HL-60 (cell line): ENCODE measurements around the gene CNTNAP2.

Source experiments
- DNase-seq, 2 experiments: peaks; one replicate each; pipeline ENCODE4 v3.0.0-alpha.2; 2010 to 2020; ENCODE audit warnings: low read depth in 1 of 2, low spot score in 1 of 2
- H3K27ac ChIP-seq: fragments of 250-450 bp; sonication (Bioruptor Pico); replicated peaks from 2 replicates; pipeline ENCODE4 v1.5.1; 2020; ENCODE audit warnings: mild to moderate bottlenecking, moderate library complexity
- H3K27me3 ChIP-seq: fragments of 250-450 bp; sonication (Bioruptor Pico); 2 replicates; pipeline ENCODE4 v1.5.1; 2021; ENCODE audit warnings: mild to moderate bottlenecking, moderate library complexity; ENCODE audit not compliant: insufficient read depth, poor library complexity, severe bottlenecking
- H3K4me3 ChIP-seq: replicated peaks from 2 replicates; pipeline ENCODE4 v1.5.1; 2011; ENCODE audit warnings: mild to moderate bottlenecking, control low read depth, low read length; ENCODE audit not compliant: insufficient read depth
- CTCF ChIP-seq: IDR thresholded peaks from one replicate; pipeline ENCODE4 v1.5.1; 2011; ENCODE audit warnings: low read length, control low read depth, inconsistent platforms; ENCODE audit not compliant: insufficient read depth
- GABPA ChIP-seq: IDR thresholded peaks from 2 replicates; pipeline ENCODE4 v1.6.1; 2012; ENCODE audit warnings: low read depth
- POLR2AphosphoS5 ChIP-seq: IDR thresholded peaks from 2 replicates; pipeline ENCODE4 v1.6.1; 2012; ENCODE audit warnings: low read depth
- REST ChIP-seq: IDR thresholded peaks from 2 replicates; pipeline ENCODE4 v1.6.1; 2012; ENCODE audit warnings: low read depth; ENCODE audit not compliant: insufficient replicate concordance
- SPI1 ChIP-seq: IDR thresholded peaks from 2 replicates; pipeline ENCODE4 v1.6.1; 2012; ENCODE audit warnings: low read depth, mild to moderate bottlenecking, borderline replicate concordance

Gene CNTNAP2

GRCh38 chr7:147432079-147432478 is 1315.5 kb downstream of the CNTNAP2 start:
- no peaks in the 10 kb centered on the region for H3K27me3 ChIP-seq
- no peak overlapping the region for H3K4me3 ChIP-seq
- no peak for DNase-seq
- TF ChIP-seq REST: no peak
- no peak for TF ChIP-seq SPI1
- no peak for TF ChIP-seq CTCF
- H3K27ac ChIP-seq: no peak overlapping the region

GRCh38 chr7:147432576-147432975 is 1316.0 kb downstream of the CNTNAP2 start:
- H3K27me3 ChIP-seq: no peaks in the 10 kb centered on the region
- no peak overlapping the region for H3K4me3 ChIP-seq
- TF ChIP-seq CTCF (no peak), POLR2AphosphoS5 (no peak), GABPA (no peak), SPI1 (no peak), REST (no peak)
- no peak for DNase-seq
- no peak overlapping the region for H3K27ac ChIP-seq

- TF ChIP-seq POLR2AphosphoS5 (no peak), GABPA (no peak), REST (no peak), CTCF (no peak), SPI1 (no peak)
- H3K27me3 ChIP-seq: no peaks in the 10 kb centered on the region
- no peak overlapping the region for H3K27ac ChIP-seq
- no peak for DNase-seq
- no peak overlapping the region for H3K4me3 ChIP-seq
These were observed 1320.1 kb downstream of the CNTNAP2 start for GRCh38 chr7:147436718-147437117.
